Hepatocyte (in vitro differentiated cells): Measurements from ENCODE around the gene KCNIP3. TPM values are rescaled to one million over a fixed set of nuclear protein-coding genes. Genes with fewer than 3 reads are reported as not detected.

Experiments
- DNase-seq: peaks from one replicate; pipeline ENCODE4 v3.0.0-alpha.2; 2016; ENCODE audit warnings: low spot score
- H2AFZ ChIP-seq: fragments of 200-600 bp; sonication (generic); 2 replicates; pipeline ENCODE4 v1.6.0; 2016; ENCODE audit warnings: antibody characterized with exemption, mild to moderate bottlenecking
- H3K27ac ChIP-seq: fragments of 200-600 bp; sonication (generic); 2 replicates; pipeline ENCODE4 v1.5.1; 2016; ENCODE audit warnings: mild to moderate bottlenecking
- H3K27me3 ChIP-seq: fragments of 200-600 bp; sonication (generic); 2 replicates; pipeline ENCODE4 v1.6.1; 2016
- H3K36me3 ChIP-seq: fragments of 200-600 bp; sonication (generic); replicated peaks from 2 replicates; pipeline ENCODE4 v1.5.1; 2016; ENCODE audit warnings: low read depth; ENCODE audit not compliant: insufficient read depth
- H3K4me1 ChIP-seq: fragments of 200-600 bp; sonication (generic); 2 replicates; pipeline ENCODE4 v1.5.1; 2016; ENCODE audit warnings: mild to moderate bottlenecking, moderate library complexity; ENCODE audit not compliant: insufficient read depth
- H3K4me2 ChIP-seq: fragments of 200-600 bp; sonication (generic); 2 replicates; pipeline ENCODE4 v1.6.0; 2016
- H3K4me3 ChIP-seq: fragments of 200-600 bp; sonication (generic); 2 replicates; pipeline ENCODE4 v1.5.1; 2016; ENCODE audit warnings: mild to moderate bottlenecking
- H3K79me2 ChIP-seq: fragments of 200-600 bp; sonication (generic); 2 replicates; pipeline ENCODE4 v1.6.0; 2017; ENCODE audit warnings: mild to moderate bottlenecking
- H3K9me2 ChIP-seq: fragments of 200-600 bp; sonication (generic); replicated peaks from 2 replicates; pipeline ENCODE4 v1.6.0; 2017; ENCODE audit warnings: mild to moderate bottlenecking; ENCODE audit not compliant: insufficient read depth
- H3K9me3 ChIP-seq: fragments of 200-600 bp; sonication (generic); 2 replicates; pipeline ENCODE4 v1.5.1; 2016; ENCODE audit warnings: low read depth, mild to moderate bottlenecking
- H4K20me1 ChIP-seq: fragments of 200-600 bp; sonication (generic); 2 replicates; pipeline ENCODE4 v1.6.0; 2016; ENCODE audit warnings: mild to moderate bottlenecking; ENCODE audit not compliant: insufficient read depth, poor library complexity, severe bottlenecking
- CTCF ChIP-seq: fragments of 200-600 bp; sonication (generic); IDR thresholded peaks from 2 replicates; pipeline ENCODE4 v1.5.1; 2016; ENCODE audit warnings: antibody characterized with exemption, mild to moderate bottlenecking; ENCODE audit not compliant: poor library complexity
- EZH2 ChIP-seq: fragments of 200-600 bp; sonication (generic); IDR thresholded peaks from 2 replicates; pipeline ENCODE4 v1.6.1; 2016; ENCODE audit warnings: antibody characterized with exemption, mild to moderate bottlenecking, borderline replicate concordance
- EZH2phosphoT487 ChIP-seq: fragments of 200-600 bp; sonication (generic); IDR thresholded peaks from one replicate; pipeline ENCODE4 v1.6.1; 2018; ENCODE audit warnings: antibody characterized with exemption, mild to moderate bottlenecking, low read depth, moderate library complexity; ENCODE audit not compliant: unreplicated experiment, severe bottlenecking
- WGBS: methylation state at CpG from one replicate; pipeline ENCODE4 v1.1.6; 2016; ENCODE audit warnings: low lambda C conversion rate; ENCODE audit errors: missing lambda C conversion rate; 5-methylcytosine and 5-hydroxymethylcytosine counted together
- polyA plus RNA-seq: library from polyadenylated mRNA; unstranded; fragments of >200 nt; fragmentation: Nextera tagmentation; extraction: Ambion mirVana; gene quantifications from 2 replicates; pipeline ENCODE4 v1.2.1, GENCODE V29; 2016
- total RNA-seq: library from RNA; depleted of rRNA; stranded (reverse); fragments of >200 nt; gene quantifications from 2 replicates; pipeline ENCODE4 v1.2.3, GENCODE V29; 2014

Gene KCNIP3
- total and polyA plus RNA-seq, 2 experiments from 2014 or later: 6.1 to 6.5 TPM

- H3K4me1 ChIP-seq: no peaks in the 10 kb centered on the region
- TF ChIP-seq EZH2: no peak
- no peak for TF ChIP-seq CTCF
- no peak for TF ChIP-seq EZH2phosphoT487
- no peaks in the 10 kb centered on the region for H3K9me3 ChIP-seq
- H3K27me3 ChIP-seq: no peaks in the 10 kb centered on the region
- H3K4me2 ChIP-seq: no peak overlapping the region
- no peak overlapping the region for H3K27ac ChIP-seq
- 88% methylated on average over 13 of the region's 13 CpGs for WGBS
- H2AFZ ChIP-seq: no peak overlapping the region
- no peak overlapping the region for H3K4me3 ChIP-seq
- H4K20me1 ChIP-seq: no peaks in the 10 kb centered on the region
- no peaks in the 10 kb centered on the region for H3K9me2 ChIP-seq
- DNase-seq: no peak
- no peaks in the 10 kb centered on the region for H3K79me2 ChIP-seq
- H3K36me3 ChIP-seq: no peaks in the 10 kb centered on the region
Observed at GRCh38 chr2:95284886-95285541, 12.1 kb upstream of the KCNIP3 start.

- Histone ChIP-seq H3K4me2 (no peak overlapping the region), H3K27ac (no peak overlapping the region), H3K9me3 (no peaks in the 10 kb centered on the region), H2AFZ (no peak overlapping the region), H3K79me2 (no peaks in the 10 kb centered on the region), H3K9me2 (no peaks in the 10 kb centered on the region), H3K27me3 (no peaks in the 10 kb centered on the region), H4K20me1 (no peaks in the 10 kb centered on the region), H3K4me1 (no peaks in the 10 kb centered on the region), H3K36me3 (no peaks in the 10 kb centered on the region), H3K4me3 (no peak overlapping the region)
- TF ChIP-seq CTCF (no peak), EZH2 (no peak), EZH2phosphoT487 (no peak)
- WGBS: 66% methylated on average over 4 of the region's 4 CpGs
- no peak for DNase-seq
Observed at GRCh38 chr2:95285542-95285932, 11.6 kb upstream of the KCNIP3 start.

- no peak overlapping the region for H2AFZ ChIP-seq
- H4K20me1 ChIP-seq: no peaks in the 10 kb centered on the region
- no peaks in the 10 kb centered on the region for H3K79me2 ChIP-seq
- no peaks in the 10 kb centered on the region for H3K9me3 ChIP-seq
- no peaks in the 10 kb centered on the region for H3K9me2 ChIP-seq
- no peak for TF ChIP-seq EZH2
- TF ChIP-seq EZH2phosphoT487: no peak
- TF ChIP-seq CTCF: no peak
- H3K4me3 ChIP-seq: no peak overlapping the region
- no peak for DNase-seq
- H3K27me3 ChIP-seq: no peaks in the 10 kb centered on the region
- H3K36me3 ChIP-seq: no peaks in the 10 kb centered on the region
- no peak overlapping the region for H3K27ac ChIP-seq
- no peaks in the 10 kb centered on the region for H3K4me1 ChIP-seq
- no peak overlapping the region for H3K4me2 ChIP-seq
- 81% methylated on average over 7 of the region's 8 CpGs for WGBS
Observed at GRCh38 chr2:95287336-95287735, 9.8 kb upstream of the KCNIP3 start.
